ENCODE results near the gene PLIN4. TPM values are rescaled to one million over a fixed set of nuclear protein-coding genes. Genes with fewer than 3 reads are reported as not detected.

The PLIN4 gene
- total and polyA plus RNA-seq, 10 of the 15 experiments (the other 5 are each of a cell fraction or from before 2014, with no cell fraction given) = 0.01 to 0.11 (median 0.05) TPM; not detected in 2

DNA sequence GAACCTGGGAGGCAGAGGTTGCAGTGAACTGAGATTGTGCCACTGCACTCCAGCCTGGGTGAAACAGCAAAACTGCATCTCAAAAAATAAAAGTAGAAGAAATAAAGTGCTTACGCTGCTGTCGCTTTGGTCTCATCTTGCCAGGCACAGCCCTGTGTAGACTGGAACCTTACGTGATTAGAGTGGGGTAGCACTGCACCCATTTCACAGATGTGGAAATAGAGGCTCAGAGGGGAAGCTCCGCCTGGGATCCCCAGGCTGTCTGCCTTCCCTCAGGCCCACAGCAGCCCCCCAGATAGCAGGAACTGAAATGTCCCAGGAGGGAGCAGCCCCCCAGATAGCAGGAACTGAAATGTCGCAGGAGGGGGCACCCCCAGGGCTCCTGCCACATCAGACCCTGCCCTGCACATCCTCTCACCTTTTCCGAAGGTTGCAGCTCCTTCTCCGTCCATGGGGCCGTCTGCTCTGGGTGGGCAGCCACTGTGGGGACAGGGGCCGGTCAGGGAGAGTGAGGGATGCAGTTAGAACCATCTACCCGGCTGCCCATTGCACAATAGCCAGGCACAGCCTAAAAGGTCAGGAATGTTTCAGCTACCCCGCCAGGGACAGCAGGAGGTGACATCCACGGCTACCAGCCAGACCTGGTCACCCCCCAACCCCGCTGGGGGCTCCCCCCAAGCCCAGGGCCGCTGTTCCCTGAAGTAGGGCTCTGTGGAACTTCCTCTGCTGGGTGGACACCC lies 1.9 kb downstream of the PLIN4 start:
- no peaks in the 10 kb centered on the region for H3K9me3 ChIP-seq (replicated peaks; ENCODE audit: control insufficient read depth, insufficient read depth, low read length)
- ChIA-PET POLR2A (no interaction called here), CTCF (interaction anchor here (0.8 to 1.4 kb wide), 3 partner anchors 8 to 21 kb away, joined by 3 to 5 read pairs (median 3); no protein-coding TSS in a partner anchor), SMC1A (ENCODE audit: uncharacterized antibody, unreplicated experiment) (no interaction called here), RAD21 (ENCODE audit: unreplicated experiment) (no interaction called here)
- H3K4me2 ChIP-seq (ENCODE audit: control insufficient read depth, insufficient read depth) = no peak overlapping the region
- no peak overlapping the region for H3K27ac ChIP-seq (ENCODE audit: control insufficient read depth, insufficient read depth)
- ATAC-seq (no peak), FAIRE-seq (no peak), DNase-seq (ENCODE audit: low read depth, low spot score) (no peak)
- no peak overlapping the region for H3K9ac ChIP-seq (ENCODE audit: control insufficient read depth, insufficient read depth, low read length)
- no peaks in the 10 kb centered on the region for H3K79me2 ChIP-seq (ENCODE audit: control insufficient read depth, insufficient read depth, low read length)
- H3K4me3 ChIP-seq = no peak overlapping the region
- no peak overlapping the region for H2AFZ ChIP-seq (ENCODE audit: control insufficient read depth, low read depth, low read length)
- intact Hi-C loops (cut with micrococcal nuclease; ENCODE audit: unreplicated experiment) (no loop called here), in situ Hi-C loops (cut with MboI) (no loop called here)
- no peaks in the 10 kb centered on the region for H3K4me1 ChIP-seq (ENCODE audit: control insufficient read depth, insufficient read depth, low read length)
- 12% methylated on average over 14 of the region's 14 CpGs for WGBS (ENCODE audit: insufficient coverage, insufficient replicate concordance, low lambda C conversion rate, missing lambda C conversion rate)
- no peaks in the 10 kb centered on the region for H4K20me1 ChIP-seq (ENCODE audit: control insufficient read depth, insufficient read depth)
- H3K36me3 ChIP-seq (ENCODE audit: control insufficient read depth in 2 of 2, insufficient read depth in 2 of 2, low read length in 1 of 2) = no peaks in the 10 kb centered on the region
- TF ChIP-seq IKZF2 (IDR thresholded peaks at IDR 0.05) (no peak), ASH2L (IDR thresholded peaks at IDR 0.05; ENCODE audit: borderline replicate concordance, low read depth) (no peak), ZNF217 (IDR thresholded peaks at IDR 0.05) (no peak), MTA3 (IDR thresholded peaks at IDR 0.05; ENCODE audit: borderline replicate concordance, low read length) (no peak), ETV6 (conservative IDR thresholded peaks at IDR 0.05 in 1 of 2, IDR thresholded peaks at IDR 0.05 in 1 of 2; ENCODE audit: borderline replicate concordance in 1 of 2, low read depth in 1 of 2) (no peak), POLR2A (IDR thresholded peaks at IDR 0.05; ENCODE audit: low read depth, low read length) (no peak), SMAD1 (IDR thresholded peaks at IDR 0.05; ENCODE audit: low read depth, partially characterized antibody) (no peak), REST (IDR thresholded peaks at IDR 0.05; ENCODE audit: low read depth, low read length) (no peak), JUND (IDR thresholded peaks at IDR 0.05; ENCODE audit: low read depth, low read length) (no peak)
- TF ChIP-seq, protein P1, sequence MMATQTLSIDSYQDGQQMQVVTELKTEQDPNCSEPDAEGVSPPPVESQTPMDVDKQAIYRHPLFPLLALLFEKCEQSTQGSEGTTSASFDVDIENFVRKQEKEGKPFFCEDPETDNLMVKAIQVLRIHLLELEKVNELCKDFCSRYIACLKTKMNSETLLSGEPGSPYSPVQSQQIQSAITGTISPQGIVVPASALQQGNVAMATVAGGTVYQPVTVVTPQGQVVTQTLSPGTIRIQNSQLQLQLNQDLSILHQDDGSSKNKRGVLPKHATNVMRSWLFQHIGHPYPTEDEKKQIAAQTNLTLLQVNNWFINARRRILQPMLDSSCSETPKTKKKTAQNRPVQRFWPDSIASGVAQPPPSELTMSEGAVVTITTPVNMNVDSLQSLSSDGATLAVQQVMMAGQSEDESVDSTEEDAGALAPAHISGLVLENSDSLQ (IDR thresholded peaks at IDR 0.05) = no peak
- H3K27me3 ChIP-seq (replicated peaks in 1 of 2; ENCODE audit: control insufficient read depth in 2 of 2, insufficient read depth in 2 of 2, low read length in 1 of 2) = no peaks in the 10 kb centered on the region
- BruUV-seq (replicated peaks) = no TSS peak
